ENCODE measurements around the gene POU6F1.

The POU6F1 gene

DNA sequence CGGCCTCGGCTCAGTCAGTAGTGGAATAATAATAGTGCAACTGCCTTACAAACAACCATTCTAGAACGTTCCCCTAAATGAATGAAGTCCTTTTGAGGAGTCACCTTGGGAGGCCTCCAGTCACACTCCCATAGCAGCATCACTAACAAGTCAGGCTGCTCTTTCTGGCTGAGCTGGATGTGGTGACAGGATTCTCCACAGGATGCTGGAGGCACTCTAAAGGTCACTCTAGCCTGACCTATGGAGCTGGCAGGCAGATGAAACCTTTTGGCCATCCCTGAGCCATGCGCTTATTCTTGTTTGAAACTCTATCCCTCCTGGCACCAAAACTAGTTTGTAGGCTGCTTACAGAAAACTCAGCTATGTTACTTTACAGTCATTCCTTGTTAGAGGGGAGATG, 27.0 kb downstream of the POU6F1 start:
- no peak for TF ChIP-seq ZFX (IDR thresholded peaks at IDR 0.05; ENCODE audit: borderline replicate concordance)
- TF ChIP-seq, protein P1, sequence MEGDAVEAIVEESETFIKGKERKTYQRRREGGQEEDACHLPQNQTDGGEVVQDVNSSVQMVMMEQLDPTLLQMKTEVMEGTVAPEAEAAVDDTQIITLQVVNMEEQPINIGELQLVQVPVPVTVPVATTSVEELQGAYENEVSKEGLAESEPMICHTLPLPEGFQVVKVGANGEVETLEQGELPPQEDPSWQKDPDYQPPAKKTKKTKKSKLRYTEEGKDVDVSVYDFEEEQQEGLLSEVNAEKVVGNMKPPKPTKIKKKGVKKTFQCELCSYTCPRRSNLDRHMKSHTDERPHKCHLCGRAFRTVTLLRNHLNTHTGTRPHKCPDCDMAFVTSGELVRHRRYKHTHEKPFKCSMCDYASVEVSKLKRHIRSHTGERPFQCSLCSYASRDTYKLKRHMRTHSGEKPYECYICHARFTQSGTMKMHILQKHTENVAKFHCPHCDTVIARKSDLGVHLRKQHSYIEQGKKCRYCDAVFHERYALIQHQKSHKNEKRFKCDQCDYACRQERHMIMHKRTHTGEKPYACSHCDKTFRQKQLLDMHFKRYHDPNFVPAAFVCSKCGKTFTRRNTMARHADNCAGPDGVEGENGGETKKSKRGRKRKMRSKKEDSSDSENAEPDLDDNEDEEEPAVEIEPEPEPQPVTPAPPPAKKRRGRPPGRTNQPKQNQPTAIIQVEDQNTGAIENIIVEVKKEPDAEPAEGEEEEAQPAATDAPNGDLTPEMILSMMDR (IDR thresholded peaks at IDR 0.05): no peak

DNA sequence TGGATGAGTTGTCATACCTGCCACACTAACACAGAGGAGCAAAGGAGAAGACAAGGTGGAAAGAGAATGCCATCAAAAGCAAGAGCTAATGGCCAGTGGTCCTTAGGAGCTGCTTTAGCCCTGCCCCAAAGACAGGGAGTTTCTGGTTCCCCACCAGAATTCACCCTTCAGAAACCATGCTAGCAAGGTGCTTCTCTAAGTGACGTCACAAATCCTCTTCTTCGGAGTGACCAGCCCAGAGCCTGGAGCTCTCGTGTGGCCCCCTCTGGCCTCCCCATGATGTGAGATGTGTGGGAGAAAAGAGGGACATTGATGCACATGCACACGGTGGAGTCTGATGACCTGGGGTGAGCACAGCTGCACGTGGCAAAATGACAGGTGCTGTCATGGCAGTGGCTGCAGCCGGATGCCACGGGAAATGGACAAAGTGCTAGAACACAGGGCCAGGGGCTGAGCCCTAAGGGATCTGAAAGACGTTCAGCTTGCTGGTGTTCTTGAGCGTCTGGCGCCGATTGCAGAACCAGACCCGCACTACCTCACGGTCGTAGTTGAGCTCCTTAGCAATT, 28.0 kb downstream of the POU6F1 start:
- TF ChIP-seq, protein P1 (IDR thresholded peaks at IDR 0.05): no peak
- TF ChIP-seq ZFX (IDR thresholded peaks at IDR 0.05; ENCODE audit: borderline replicate concordance): no peak

More for the DNA sequence above, 27.0 kb downstream of the POU6F1 start:
- H3K27ac ChIP-seq: no peak overlapping the region

DNA sequence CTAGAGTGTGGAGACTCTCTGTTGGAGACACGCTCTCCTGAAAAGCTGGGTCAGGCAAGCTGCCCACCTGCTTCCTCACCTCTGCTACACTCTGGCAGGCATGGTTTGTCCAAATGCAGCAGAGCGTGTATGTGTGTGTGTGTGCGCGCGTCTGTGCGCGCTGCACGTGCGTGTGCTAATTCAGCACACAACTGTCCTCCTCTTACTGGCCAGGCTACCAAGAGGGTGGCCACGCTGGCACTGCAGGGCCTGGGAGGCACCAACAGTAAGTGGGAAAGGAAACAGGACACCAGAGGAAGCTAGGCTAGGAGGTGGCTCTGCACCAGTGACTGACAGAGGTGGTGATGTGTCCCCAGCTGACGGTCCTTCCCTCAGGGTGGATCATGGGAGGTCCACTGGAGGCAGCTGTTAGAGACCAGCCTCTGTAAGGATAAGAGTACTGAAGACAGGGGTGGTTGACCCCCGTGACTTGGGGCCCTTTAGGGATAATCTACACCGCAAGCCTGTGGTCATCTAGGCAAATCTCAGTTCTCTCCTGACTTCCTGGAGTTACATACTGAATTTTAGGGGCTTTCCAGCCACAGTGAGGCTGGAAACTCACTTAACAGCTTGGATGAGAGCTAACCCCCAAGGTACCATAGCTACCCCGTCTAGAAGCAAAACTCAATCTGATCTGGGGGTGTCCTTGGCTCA, 29.4 kb downstream of the POU6F1 start:
- TF ChIP-seq ZFX (IDR thresholded peaks at IDR 0.05; ENCODE audit: borderline replicate concordance): no peak
- TF ChIP-seq, protein P1 (IDR thresholded peaks at IDR 0.05): no peak
- H3K27ac ChIP-seq: peak overlapping the region; percentile 57

More for the DNA sequence above, 28.0 kb downstream of the POU6F1 start:
- peak overlapping the region; percentile 57 for H3K27ac ChIP-seq

DNA sequence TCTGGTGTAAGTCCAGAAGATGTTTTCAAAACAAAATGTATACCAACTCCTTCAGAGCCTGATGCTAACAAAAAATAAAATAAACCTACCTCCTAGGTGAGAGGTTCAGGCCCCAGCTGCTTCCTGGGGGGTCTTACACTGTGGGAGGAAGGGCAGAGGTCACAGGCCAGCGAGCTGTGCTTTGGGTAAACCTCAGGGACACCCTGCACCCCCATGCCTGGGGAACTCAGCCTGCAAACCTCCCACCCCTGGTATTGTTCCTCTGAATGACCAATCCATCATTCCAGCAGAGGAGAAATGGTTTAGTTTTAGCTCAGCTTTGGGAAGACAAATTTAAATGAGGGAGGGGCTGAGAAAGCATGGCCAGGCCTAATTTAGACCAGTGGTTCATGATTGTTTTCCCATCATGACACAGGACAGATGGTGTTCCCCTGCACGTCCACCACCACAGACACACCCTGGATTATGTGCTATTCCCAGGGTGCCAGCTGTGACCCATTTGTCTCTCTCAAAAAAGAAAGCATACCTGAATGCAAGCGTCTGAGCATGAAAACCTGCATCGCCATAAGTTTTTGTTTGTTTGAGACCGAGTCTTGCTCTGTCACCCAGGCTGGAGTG, 30.4 kb downstream of the POU6F1 start:
- peak overlapping the region; percentile 57 for H3K27ac ChIP-seq
- no peak for TF ChIP-seq ZFX (IDR thresholded peaks at IDR 0.05; ENCODE audit: borderline replicate concordance)
- TF ChIP-seq, protein P1 (IDR thresholded peaks at IDR 0.05): no peak

DNA sequence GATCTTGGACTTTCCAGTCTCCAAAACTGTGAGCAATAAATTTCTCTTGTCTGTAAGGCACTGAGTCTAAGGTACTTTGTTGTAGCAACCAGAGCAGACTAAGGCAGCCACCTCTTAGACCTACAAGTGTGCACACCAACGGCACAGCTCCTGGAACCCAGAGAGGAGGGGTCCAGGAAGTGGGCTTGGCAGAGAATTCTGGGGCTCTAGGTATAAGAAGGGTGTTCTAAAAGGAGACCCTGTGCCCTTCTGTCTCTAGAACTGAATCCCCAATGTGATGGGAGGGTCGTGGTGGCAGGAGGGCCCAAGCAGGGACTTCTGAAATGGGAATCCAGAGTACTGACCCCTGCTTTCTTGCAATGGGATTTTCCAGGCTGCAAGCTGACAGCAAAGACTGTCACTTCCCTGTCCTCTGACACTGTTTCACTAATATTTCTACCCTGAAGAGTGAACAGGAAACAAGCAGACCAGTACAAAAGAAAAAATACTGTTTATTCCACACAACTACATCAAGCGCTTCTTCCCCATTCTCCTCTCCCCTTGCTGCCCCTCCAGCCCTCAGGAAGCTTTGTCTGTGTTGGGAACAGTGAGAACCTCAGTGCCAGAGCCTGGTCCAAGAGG, 31.3 kb downstream of the POU6F1 start:
- no peak for TF ChIP-seq ZFX (IDR thresholded peaks at IDR 0.05; ENCODE audit: borderline replicate concordance)
- TF ChIP-seq, protein P1 (IDR thresholded peaks at IDR 0.05): no peak
- peak overlapping the region; percentile 57 for H3K27ac ChIP-seq

DNA sequence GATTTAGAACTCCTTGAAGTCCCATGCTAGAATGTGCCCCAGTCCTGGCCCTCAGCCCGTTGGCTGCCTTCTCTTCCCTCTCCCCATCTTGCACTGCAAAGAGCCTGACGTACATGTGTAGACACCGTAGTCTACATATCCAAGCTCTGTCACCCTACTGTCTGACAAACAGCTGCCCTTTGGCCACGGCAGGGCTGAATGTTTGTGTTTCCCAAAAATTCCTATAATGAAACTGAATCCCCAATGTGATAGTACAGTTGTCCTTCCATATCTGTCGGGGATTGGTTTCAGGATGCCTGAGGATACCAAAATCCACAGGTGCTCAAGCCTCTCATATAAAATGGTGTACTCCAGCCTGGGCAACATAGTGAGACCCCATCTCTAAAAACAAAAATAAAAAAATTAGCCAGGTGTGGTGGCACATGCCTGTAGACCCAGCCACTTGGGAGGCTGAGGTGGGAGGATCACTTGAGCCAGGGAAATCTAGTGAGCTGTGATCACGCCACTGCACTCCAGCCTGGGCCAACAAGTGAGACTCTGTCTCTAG, 32.6 kb downstream of the POU6F1 start:
- peak overlapping the region; percentile 57 for H3K27ac ChIP-seq
- TF ChIP-seq, protein P1 (IDR thresholded peaks at IDR 0.05): no peak
- TF ChIP-seq ZFX (IDR thresholded peaks at IDR 0.05; ENCODE audit: borderline replicate concordance): no peak

Measured in 22Rv1 (cell line).